Hepatocyte (in vitro differentiated cells): ENCODE measurements around the gene HSF2. TPM values are rescaled to one million over a fixed set of nuclear protein-coding genes. Genes with fewer than 3 reads are reported as not detected.

Source experiments
- DNase-seq: peaks from one replicate; pipeline ENCODE4 v3.0.0-alpha.2; 2016; ENCODE audit warnings: low spot score
- H2AFZ ChIP-seq: fragments of 200-600 bp; sonication (generic); 2 replicates; pipeline ENCODE4 v1.6.0; 2016; ENCODE audit warnings: antibody characterized with exemption, mild to moderate bottlenecking
- H3K27ac ChIP-seq: fragments of 200-600 bp; sonication (generic); 2 replicates; pipeline ENCODE4 v1.5.1; 2016; ENCODE audit warnings: mild to moderate bottlenecking
- H3K27me3 ChIP-seq: fragments of 200-600 bp; sonication (generic); 2 replicates; pipeline ENCODE4 v1.6.1; 2016
- H3K36me3 ChIP-seq: fragments of 200-600 bp; sonication (generic); replicated peaks from 2 replicates; pipeline ENCODE4 v1.5.1; 2016; ENCODE audit warnings: low read depth; ENCODE audit not compliant: insufficient read depth
- H3K4me1 ChIP-seq: fragments of 200-600 bp; sonication (generic); 2 replicates; pipeline ENCODE4 v1.5.1; 2016; ENCODE audit warnings: mild to moderate bottlenecking, moderate library complexity; ENCODE audit not compliant: insufficient read depth
- H3K4me2 ChIP-seq: fragments of 200-600 bp; sonication (generic); 2 replicates; pipeline ENCODE4 v1.6.0; 2016
- H3K4me3 ChIP-seq: fragments of 200-600 bp; sonication (generic); 2 replicates; pipeline ENCODE4 v1.5.1; 2016; ENCODE audit warnings: mild to moderate bottlenecking
- H3K79me2 ChIP-seq: fragments of 200-600 bp; sonication (generic); 2 replicates; pipeline ENCODE4 v1.6.0; 2017; ENCODE audit warnings: mild to moderate bottlenecking
- H3K9me2 ChIP-seq: fragments of 200-600 bp; sonication (generic); replicated peaks from 2 replicates; pipeline ENCODE4 v1.6.0; 2017; ENCODE audit warnings: mild to moderate bottlenecking; ENCODE audit not compliant: insufficient read depth
- H3K9me3 ChIP-seq: fragments of 200-600 bp; sonication (generic); 2 replicates; pipeline ENCODE4 v1.5.1; 2016; ENCODE audit warnings: low read depth, mild to moderate bottlenecking
- H4K20me1 ChIP-seq: fragments of 200-600 bp; sonication (generic); 2 replicates; pipeline ENCODE4 v1.6.0; 2016; ENCODE audit warnings: mild to moderate bottlenecking; ENCODE audit not compliant: insufficient read depth, poor library complexity, severe bottlenecking
- EZH2 ChIP-seq: fragments of 200-600 bp; sonication (generic); IDR thresholded peaks from 2 replicates; pipeline ENCODE4 v1.6.1; 2016; ENCODE audit warnings: antibody characterized with exemption, mild to moderate bottlenecking, borderline replicate concordance
- EZH2phosphoT487 ChIP-seq: fragments of 200-600 bp; sonication (generic); IDR thresholded peaks from one replicate; pipeline ENCODE4 v1.6.1; 2018; ENCODE audit warnings: antibody characterized with exemption, mild to moderate bottlenecking, low read depth, moderate library complexity; ENCODE audit not compliant: unreplicated experiment, severe bottlenecking
- WGBS: methylation state at CpG from one replicate; pipeline ENCODE4 v1.1.6; 2016; ENCODE audit warnings: low lambda C conversion rate; ENCODE audit errors: missing lambda C conversion rate; 5-methylcytosine and 5-hydroxymethylcytosine counted together
- polyA plus RNA-seq: library from polyadenylated mRNA; unstranded; fragments of >200 nt; fragmentation: Nextera tagmentation; extraction: Ambion mirVana; gene quantifications from 2 replicates; pipeline ENCODE4 v1.2.1, GENCODE V29; 2016
- total RNA-seq: library from RNA; depleted of rRNA; stranded (reverse); fragments of >200 nt; gene quantifications from 2 replicates; pipeline ENCODE4 v1.2.3, GENCODE V29; 2014
- TF ChIP-seq, protein P1 (sequence below): fragments of 200-600 bp; sonication (generic); IDR thresholded peaks from 2 replicates; pipeline ENCODE4 v1.5.1; 2016; ENCODE audit warnings: antibody characterized with exemption, mild to moderate bottlenecking; ENCODE audit not compliant: poor library complexity

The HSF2 gene
- total and polyA plus RNA-seq, 2 experiments from 2014 or later = 14.5 to 37.9 TPM

- Histone ChIP-seq H3K79me2 (peaks cover 12% of the 10 kb centered on the region), H3K9me2 (no peaks in the 10 kb centered on the region), H3K4me3 (no peak overlapping the region), H3K27ac (no peak overlapping the region), H2AFZ (no peak overlapping the region), H3K4me2 (no peak overlapping the region), H3K4me1 (no peaks in the 10 kb centered on the region), H4K20me1 (no peaks in the 10 kb centered on the region), H3K36me3 (no peaks in the 10 kb centered on the region), H3K9me3 (no peaks in the 10 kb centered on the region), H3K27me3 (no peaks in the 10 kb centered on the region)
- 100% methylated on average over 1 of the region's 1 CpG for WGBS
- no peak for DNase-seq
- TF ChIP-seq EZH2phosphoT487 (no peak), EZH2 (no peak)
These were observed 17.4 kb downstream of the HSF2 start for GRCh38 chr6:122416825-122417224.

GRCh38 chr6:122422003-122422402, 22.6 kb downstream of the HSF2 start:
- Histone ChIP-seq H4K20me1 (no peaks in the 10 kb centered on the region), H3K27me3 (no peaks in the 10 kb centered on the region), H3K4me2 (no peak overlapping the region), H3K79me2 (no peaks in the 10 kb centered on the region), H3K4me3 (no peak overlapping the region), H3K9me3 (no peaks in the 10 kb centered on the region), H3K4me1 (no peaks in the 10 kb centered on the region), H2AFZ (no peak overlapping the region), H3K9me2 (no peaks in the 10 kb centered on the region), H3K27ac (no peak overlapping the region), H3K36me3 (no peaks in the 10 kb centered on the region)
- WGBS = 96% methylated on average over 2 of the region's 2 CpGs
- TF ChIP-seq EZH2 (no peak), EZH2phosphoT487 (no peak)
- TF ChIP-seq, protein P1, sequence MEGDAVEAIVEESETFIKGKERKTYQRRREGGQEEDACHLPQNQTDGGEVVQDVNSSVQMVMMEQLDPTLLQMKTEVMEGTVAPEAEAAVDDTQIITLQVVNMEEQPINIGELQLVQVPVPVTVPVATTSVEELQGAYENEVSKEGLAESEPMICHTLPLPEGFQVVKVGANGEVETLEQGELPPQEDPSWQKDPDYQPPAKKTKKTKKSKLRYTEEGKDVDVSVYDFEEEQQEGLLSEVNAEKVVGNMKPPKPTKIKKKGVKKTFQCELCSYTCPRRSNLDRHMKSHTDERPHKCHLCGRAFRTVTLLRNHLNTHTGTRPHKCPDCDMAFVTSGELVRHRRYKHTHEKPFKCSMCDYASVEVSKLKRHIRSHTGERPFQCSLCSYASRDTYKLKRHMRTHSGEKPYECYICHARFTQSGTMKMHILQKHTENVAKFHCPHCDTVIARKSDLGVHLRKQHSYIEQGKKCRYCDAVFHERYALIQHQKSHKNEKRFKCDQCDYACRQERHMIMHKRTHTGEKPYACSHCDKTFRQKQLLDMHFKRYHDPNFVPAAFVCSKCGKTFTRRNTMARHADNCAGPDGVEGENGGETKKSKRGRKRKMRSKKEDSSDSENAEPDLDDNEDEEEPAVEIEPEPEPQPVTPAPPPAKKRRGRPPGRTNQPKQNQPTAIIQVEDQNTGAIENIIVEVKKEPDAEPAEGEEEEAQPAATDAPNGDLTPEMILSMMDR = no peak
- DNase-seq = no peak

GRCh38 chr6:122422614-122423267, 23.3 kb downstream of the HSF2 start:
- Histone ChIP-seq H3K4me2 (no peak overlapping the region), H3K27ac (no peak overlapping the region), H2AFZ (no peak overlapping the region), H3K36me3 (no peaks in the 10 kb centered on the region), H3K9me2 (no peaks in the 10 kb centered on the region), H3K79me2 (no peaks in the 10 kb centered on the region), H3K4me3 (no peak overlapping the region), H3K9me3 (no peaks in the 10 kb centered on the region), H3K27me3 (no peaks in the 10 kb centered on the region), H3K4me1 (no peaks in the 10 kb centered on the region), H4K20me1 (no peaks in the 10 kb centered on the region)
- TF ChIP-seq EZH2phosphoT487 = no peak
- TF ChIP-seq, protein P1 = no peak
- no peak for TF ChIP-seq EZH2
- WGBS = 100% methylated on average over 1 of the region's 1 CpG
- no peak for DNase-seq

DNA sequence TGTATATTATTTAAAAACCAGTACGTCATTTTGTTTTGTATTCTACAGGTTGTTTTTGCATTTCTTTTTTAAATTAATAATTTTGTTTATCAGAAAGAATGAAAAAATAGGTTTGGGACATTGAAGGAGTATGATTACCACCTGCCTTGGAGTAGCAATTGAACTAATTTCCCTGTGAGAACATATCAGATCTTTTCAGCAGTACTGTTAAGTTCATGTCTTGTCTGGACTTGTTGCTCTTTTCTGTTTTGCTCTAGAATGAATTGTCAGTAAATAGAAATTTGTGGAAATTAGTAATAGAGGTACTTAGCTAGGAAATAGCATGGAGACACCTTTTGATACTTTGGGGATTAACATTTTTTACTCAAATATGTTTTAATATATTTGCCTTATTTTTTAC, 24.3 kb downstream of the HSF2 start:
- no peaks in the 10 kb centered on the region for H3K27me3 ChIP-seq
- no peak overlapping the region for H2AFZ ChIP-seq
- TF ChIP-seq EZH2phosphoT487 (no peak), EZH2 (no peak)
- TF ChIP-seq, protein P1 = no peak
- H3K79me2 ChIP-seq = no peaks in the 10 kb centered on the region
- no peaks in the 10 kb centered on the region for H3K9me2 ChIP-seq
- H4K20me1 ChIP-seq = no peaks in the 10 kb centered on the region
- 97% methylated on average over 1 of the region's 1 CpG for WGBS
- no peak overlapping the region for H3K27ac ChIP-seq
- no peak overlapping the region for H3K4me2 ChIP-seq
- no peak for DNase-seq
- H3K4me3 ChIP-seq = no peak overlapping the region
- no peaks in the 10 kb centered on the region for H3K4me1 ChIP-seq
- no peaks in the 10 kb centered on the region for H3K36me3 ChIP-seq
- no peaks in the 10 kb centered on the region for H3K9me3 ChIP-seq
